HG02885 (cell line): ENCODE results near the gene HOXC4.

Experiments used
- ATAC-seq: cut with Tn5 transposase; IDR thresholded peaks from one replicate; pipeline ENCODE4 v1.9.1; 2021; ENCODE audit warnings: mild to moderate bottlenecking; ENCODE audit not compliant: unreplicated experiment, poor library complexity

The HOXC4 gene

GRCh38 chr12:54015018-54015931, 38.4 kb upstream of the HOXC4 start:
- no peak for ATAC-seq

GRCh38 chr12:54016051-54016450, 37.6 kb upstream of the HOXC4 start:
- ATAC-seq: no peak

GRCh38 chr12:54016478-54016964, 37.1 kb upstream of the HOXC4 start:
- no peak for ATAC-seq

DNA sequence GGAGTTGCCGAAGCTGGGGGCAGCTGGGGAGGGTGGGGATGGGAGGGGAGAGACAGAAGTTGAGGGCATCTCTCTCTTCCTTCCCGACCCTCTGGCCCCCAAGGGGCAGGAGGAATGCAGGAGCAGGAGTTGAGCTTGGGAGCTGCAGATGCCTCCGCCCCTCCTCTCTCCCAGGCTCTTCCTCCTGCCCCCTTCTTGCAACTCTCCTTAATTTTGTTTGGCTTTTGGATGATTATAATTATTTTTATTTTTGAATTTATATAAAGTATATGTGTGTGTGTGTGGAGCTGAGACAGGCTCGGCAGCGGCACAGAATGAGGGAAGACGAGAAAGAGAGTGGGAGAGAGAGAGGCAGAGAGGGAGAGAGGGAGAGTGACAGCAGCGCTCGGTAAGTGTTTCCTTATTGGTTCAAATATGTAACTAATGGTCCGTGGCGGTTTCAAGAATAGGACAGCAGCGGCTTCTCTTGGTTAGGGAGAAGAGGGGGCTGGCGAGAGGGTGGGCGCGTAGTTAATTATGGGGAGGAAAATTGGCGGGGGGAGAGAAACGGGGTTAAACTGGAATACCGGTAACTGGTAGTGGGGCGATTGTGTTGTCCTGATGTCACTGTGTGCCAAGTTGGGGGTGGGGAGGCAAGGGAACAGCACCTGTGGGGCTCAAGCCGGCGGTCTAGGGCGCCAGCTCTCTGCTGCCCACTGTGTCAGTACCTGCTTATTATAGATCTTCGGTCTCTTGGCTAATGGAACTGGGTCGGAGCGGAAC, 36.4 kb upstream of the HOXC4 start:
- peak; percentile 24 for ATAC-seq

- peak; percentile 80 for ATAC-seq
Observed at GRCh38 chr12:54017878-54018467, 35.7 kb upstream of the HOXC4 start.

DNA sequence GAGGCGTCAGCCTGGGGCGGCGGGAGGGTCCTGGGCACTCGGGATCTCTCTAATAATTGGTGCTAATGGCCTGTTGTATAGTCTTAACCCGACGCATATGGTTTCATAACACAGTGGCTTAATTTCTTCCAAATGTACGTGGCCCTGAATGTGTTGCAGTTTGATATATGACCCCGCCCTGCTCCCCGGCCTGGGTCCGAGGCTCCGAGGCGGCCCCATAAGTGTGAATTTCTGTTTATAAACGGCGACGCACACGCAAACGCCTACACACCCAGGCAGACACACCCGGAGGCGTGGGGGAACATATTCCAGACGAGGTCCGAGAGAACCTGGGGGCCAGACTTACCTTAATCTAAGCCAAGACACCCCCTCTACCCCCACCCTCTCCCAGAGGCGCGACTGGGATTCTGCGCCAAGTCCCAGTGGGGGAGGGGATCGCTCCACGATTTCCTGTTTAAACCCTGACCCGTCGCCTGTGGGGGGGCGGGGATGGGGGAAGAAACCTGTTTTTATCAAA, 35.1 kb upstream of the HOXC4 start:
- no peak for ATAC-seq

GRCh38 chr12:54019091-54019811, 34.4 kb upstream of the HOXC4 start:
- no peak for ATAC-seq

DNA sequence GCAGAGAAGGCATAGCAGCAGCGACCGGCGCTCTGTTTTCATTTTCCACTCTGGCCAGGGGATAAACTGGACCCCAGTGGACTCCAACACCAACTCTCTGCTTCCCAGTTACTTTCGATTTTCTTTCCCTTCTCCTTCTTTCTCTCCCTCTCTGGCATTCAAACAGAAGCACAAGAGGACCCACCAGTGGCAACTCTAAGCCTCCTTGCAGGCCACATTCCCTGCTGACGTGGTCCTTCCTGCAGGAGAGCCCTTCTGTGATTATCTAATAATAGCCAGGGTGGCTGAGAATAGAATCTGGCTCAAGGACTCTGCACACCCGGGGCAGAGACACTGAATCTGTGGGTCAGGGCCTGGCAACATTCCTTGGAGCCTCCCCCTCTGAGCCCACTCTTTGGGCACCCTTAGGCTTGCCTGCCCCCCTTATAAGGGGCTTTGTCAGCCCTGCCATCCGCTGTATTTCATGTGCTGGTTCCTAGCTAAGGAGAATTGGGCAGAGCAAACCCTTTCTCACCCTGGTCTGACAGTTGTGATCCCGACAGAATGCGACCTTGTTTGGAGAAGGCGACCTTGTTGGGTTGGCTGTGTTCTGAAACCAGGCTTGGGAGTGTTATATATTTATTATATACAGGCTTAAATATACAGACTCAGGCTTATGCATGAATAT, 33.6 kb upstream of the HOXC4 start:
- ATAC-seq: no peak

DNA sequence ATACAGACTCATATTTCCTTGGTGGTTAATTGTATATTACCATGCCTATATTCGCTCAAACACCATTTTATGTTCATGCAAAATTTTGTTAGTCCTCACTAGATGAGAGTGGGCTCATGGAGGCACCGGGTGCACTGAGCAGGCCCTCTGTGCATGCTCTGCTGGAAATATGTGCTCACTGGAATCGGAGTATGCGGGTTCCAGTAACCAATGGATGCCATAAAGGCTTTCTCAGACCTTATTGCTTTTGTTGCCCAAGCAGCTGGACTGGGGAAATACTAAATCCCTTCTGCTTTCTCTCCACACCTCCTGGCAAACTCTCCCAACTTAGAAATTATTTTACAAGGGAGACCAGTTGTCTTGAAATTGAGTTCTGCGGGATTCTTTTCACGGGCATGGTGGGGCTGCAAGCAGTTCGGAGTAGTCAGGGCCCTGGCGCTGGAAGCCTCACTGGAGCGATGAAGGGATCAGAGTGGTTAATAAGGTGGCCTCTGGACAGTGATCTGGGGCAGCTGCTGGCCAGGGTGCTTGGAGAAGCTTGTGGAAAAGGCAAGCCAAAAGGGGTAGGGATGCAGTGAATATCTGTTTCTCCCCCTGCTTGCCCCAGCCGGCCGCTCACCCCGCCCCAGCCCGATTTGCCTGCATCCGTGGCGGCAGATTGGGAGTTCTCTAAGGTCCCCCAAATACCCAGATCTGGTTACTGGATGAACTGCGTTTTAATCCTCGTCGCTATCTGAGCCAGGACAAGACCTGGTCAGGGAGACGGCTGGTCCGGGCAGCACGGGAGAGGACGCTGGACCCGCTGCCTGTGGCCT, 32.8 kb upstream of the HOXC4 start:
- ATAC-seq: no peak

- no peak for ATAC-seq
Observed at GRCh38 chr12:54021432-54022013, 32.1 kb upstream of the HOXC4 start.

DNA sequence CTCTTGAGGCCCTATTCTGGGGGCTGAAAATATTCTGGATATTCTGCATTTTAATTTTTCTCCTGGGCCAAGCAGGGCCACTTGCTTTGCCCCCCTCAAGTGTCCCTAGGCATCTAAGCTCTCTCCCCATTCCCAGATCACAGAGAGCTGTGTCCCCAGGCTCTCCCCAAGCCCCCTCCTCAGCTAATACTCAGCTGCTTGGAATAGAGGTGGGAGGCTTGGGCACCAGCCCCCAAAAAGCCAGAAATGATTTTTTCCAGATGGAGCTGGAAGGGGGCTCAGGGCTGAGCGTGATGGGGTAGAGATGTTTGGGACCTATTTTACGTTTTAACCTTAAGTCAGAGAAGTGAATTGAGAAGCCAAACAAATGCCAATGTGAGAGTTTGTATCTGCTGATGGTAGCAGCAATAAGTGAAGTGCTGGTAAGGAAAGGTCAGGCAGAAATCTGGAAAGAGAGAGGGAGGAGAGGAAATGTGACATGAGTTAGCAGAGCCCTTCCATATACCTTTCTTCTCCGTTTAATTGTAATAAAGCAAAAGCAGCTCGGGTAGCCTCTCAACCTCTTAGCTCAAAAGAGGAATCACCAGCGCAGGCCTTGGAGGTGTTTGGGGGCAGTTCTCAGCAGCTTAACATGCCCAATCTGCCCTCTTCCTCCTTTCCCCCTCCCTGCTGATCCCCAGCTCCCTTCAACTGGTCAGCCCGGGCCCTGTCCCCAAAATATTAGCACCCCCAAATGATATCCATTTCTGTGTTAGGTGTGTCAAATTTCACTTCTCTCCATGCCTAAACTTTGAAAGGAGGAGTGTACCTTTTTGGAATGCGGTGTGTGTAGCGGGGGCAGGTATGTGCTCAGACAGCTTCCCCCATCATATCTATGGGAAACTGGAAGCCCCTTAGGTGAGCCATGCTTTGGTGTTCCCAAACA, 30.4 kb upstream of the HOXC4 start:
- ATAC-seq: no peak

DNA sequence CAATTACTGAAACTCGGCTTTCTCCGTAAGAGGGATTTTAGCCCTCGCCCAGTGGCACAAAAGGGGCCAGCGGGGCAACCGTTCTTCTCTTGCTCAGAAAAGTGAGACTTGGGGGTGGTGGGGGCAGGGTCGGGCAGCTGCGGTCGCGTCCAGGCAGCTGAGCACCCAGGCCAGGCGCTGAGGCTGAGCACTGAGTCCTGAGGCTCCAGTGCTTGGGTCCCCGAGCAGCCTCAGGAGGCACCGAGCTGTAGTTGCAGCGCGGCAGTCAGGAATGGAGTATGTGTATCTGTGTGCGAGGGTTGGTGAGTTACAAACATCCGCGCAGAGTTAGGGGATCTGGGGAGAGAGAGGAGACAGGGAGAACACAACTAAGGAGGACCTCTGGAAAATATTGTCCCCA, 29.5 kb upstream of the HOXC4 start:
- no peak for ATAC-seq

GRCh38 chr12:54024581-54025305, 28.9 kb upstream of the HOXC4 start:
- ATAC-seq: no peak

DNA sequence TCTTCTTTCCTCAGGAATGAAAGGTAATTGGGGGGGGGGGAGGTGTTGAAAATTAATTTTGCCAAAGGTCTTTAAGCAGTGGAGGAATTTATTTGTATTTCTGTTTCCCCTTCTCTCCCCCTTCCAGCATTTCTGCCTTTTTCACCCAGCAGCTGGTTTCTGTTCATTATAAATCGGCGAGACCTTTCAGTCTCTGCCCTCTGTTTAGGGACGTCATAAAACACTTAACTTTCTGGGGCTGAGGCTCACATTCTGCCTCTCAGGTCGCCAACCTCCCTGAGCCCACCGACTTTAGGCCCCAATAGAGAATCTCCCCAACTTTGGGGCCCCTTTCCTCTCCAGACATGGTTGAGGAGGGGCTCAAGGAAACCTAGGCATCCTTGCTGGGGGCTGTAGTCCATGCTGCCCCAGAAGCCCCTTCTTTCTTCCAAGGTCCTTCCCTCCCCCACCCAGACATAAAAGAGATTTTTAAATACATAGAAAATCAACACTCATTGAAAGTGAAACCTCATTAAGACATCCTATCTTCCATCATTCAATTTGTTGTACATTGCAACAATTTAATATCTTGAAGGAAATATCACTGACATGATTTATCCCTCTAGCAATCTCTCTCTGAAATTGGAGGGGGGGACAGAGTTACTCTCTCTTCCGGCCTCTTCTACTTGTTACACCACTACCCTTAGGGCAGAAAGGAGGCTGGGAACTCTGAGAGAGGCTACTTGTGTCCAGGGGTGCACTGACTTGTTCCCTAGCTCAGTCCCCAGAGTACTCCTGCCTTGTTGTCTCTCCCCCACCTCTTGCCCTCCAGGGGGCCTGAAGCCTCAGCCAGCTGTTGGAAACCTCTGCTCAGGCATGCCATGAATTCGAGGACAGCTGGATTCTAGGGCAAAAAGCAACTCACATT, 27.9 kb upstream of the HOXC4 start:
- ATAC-seq: no peak

GRCh38 chr12:54026640-54027441, 26.8 kb upstream of the HOXC4 start:
- ATAC-seq: no peak
